HG03135 (cell line): ENCODE results near the gene AIF1.

ENCODE experiments used
- ATAC-seq: cut with Tn5 transposase; IDR thresholded peaks from one replicate; pipeline ENCODE4 v1.9.1; 2021; ENCODE audit warnings: mild to moderate bottlenecking, moderate library complexity; ENCODE audit not compliant: unreplicated experiment

Gene AIF1

GRCh38 chr6:31661262-31662123 is 46.5 kb downstream of the AIF1 start:
- no peak for ATAC-seq

- no peak for ATAC-seq
These were observed 47.2 kb downstream of the AIF1 start for GRCh38 chr6:31662124-31662723.

- no peak for ATAC-seq
These were observed 48.3 kb downstream of the AIF1 start for GRCh38 chr6:31663126-31663960.

- no peak for ATAC-seq
These were observed 49.1 kb downstream of the AIF1 start for GRCh38 chr6:31663961-31664789.

GRCh38 chr6:31664790-31665500 is 49.9 kb downstream of the AIF1 start, which contains the start of gene GPANK1:
Gene GPANK1 (minus strand): TSS chr6:31664997. CDS start chr6:31664478, 519 bp downstream.
- peak; percentile 32 for ATAC-seq

- ATAC-seq = peak; percentile 73
These were observed 50.7 kb downstream of the AIF1 start, which contains the start of gene CSNK2B for GRCh38 chr6:31665501-31666336. Gene CSNK2B (plus strand): TSS chr6:31666080. CDS start chr6:31666832, 752 bp downstream.

- no peak for ATAC-seq
These were observed 51.4 kb downstream of the AIF1 start for GRCh38 chr6:31666337-31666965.
